H1 (cell line): ENCODE results near the gene CDC42SE2. TPM values are rescaled to one million over a fixed set of nuclear protein-coding genes. Genes with fewer than 3 reads are reported as not detected.

Experiments used
- CTCF ChIA-PET: fragments of 300-600 bp; sonication (Branson Sonifier 250); formaldehyde crosslinking; loops from one replicate; lab custom pipeline; 2021; ENCODE audit not compliant: partially characterized antibody; lab: Charles Lee
- POLR2A ChIA-PET: fragments of 300-600 bp; sonication (Branson Sonifier 250); formaldehyde crosslinking; loops from one replicate; lab custom pipeline; 2021; ENCODE audit warnings: inconsistent platforms; ENCODE audit not compliant: partially characterized antibody; lab: Charles Lee
- DNase-seq, 2 experiments: peaks; one replicate each; pipeline versions ENCODE4 v3.0.0 to v3.0.0-alpha.2; 2010 to 2022; ENCODE audit warnings: low spot score in 2 of 2, low read depth in 1 of 2, mixed read lengths in 1 of 2
- FAIRE-seq: peaks from 2 replicates; lab custom pipeline; 2011; peaks lifted over from hg19 to GRCh38; lab: Jason Lieb, UNC
- H2AFZ ChIP-seq: 2 replicates; pipeline ENCODE4 v1.8.1; 2012; ENCODE audit warnings: low read length, inconsistent platforms
- H2AK5ac ChIP-seq: 2 replicates; pipeline ENCODE4 v1.6.1; 2013; ENCODE audit warnings: low read depth, low read length
- H2BK120ac ChIP-seq: replicated peaks from 2 replicates; pipeline ENCODE3; 2013; ENCODE audit warnings: low read depth, low read length, inconsistent platforms
- H2BK12ac ChIP-seq: 2 replicates; pipeline ENCODE4 v1.6.1; 2013; ENCODE audit warnings: low read depth, low read length
- H2BK15ac ChIP-seq: 2 replicates; pipeline ENCODE4 v1.6.1; 2013; ENCODE audit warnings: low read length
- H2BK20ac ChIP-seq: 2 replicates; pipeline ENCODE4 v1.6.1; 2013; ENCODE audit warnings: low read length
- H2BK5ac ChIP-seq: 2 replicates; pipeline ENCODE4 v1.6.1; 2013; ENCODE audit warnings: low read depth, low read length
- H3K14ac ChIP-seq: 2 replicates; pipeline ENCODE4 v1.6.1; 2013; ENCODE audit warnings: inconsistent platforms; ENCODE audit not compliant: insufficient read length
- H3K18ac ChIP-seq: 2 replicates; pipeline ENCODE4 v1.6.1; 2013; ENCODE audit warnings: low read length; ENCODE audit errors: extremely low read depth
- H3K23ac ChIP-seq: 2 replicates; pipeline ENCODE4 v1.6.1; 2013; ENCODE audit warnings: inconsistent platforms; ENCODE audit not compliant: insufficient read length
- H3K23me2 ChIP-seq: 2 replicates; pipeline ENCODE4 v1.6.1; 2013; ENCODE audit warnings: low read depth, low read length
- H3K27ac ChIP-seq: 2 replicates; pipeline ENCODE4 v1.6.1; 2011; ENCODE audit warnings: low read depth, low read length, inconsistent platforms
- H3K27me3 ChIP-seq, 4 experiments: replicated peaks in 1 of 4; 1 replicate in 1 of 4; 2 replicates in 3 of 4; pipeline versions ENCODE4 v1.6.1 to v1.8.1; 2011 to 2013; ENCODE audit warnings: low read length in 3 of 4, mild to moderate bottlenecking in 3 of 4, inconsistent platforms in 2 of 4, mixed read lengths in 2 of 4, moderate library complexity in 1 of 4; ENCODE audit not compliant: control insufficient read depth in 3 of 4, insufficient read depth in 3 of 4; ENCODE audit errors: extremely low read depth in 1 of 4
- H3K36me3 ChIP-seq, 4 experiments: 2 replicates each; pipeline versions ENCODE4 v1.6.1 to v1.8.1; 2011 to 2013; ENCODE audit warnings: mild to moderate bottlenecking in 4 of 4, low read length in 3 of 4, moderate library complexity in 2 of 4, control low read depth in 1 of 4, inconsistent platforms in 1 of 4; ENCODE audit not compliant: insufficient read depth in 4 of 4, control insufficient read depth in 2 of 4
- H3K4ac ChIP-seq: replicated peaks from 2 replicates; pipeline ENCODE3; 2013; ENCODE audit warnings: low read length, low read depth, mixed read lengths, inconsistent platforms; ENCODE audit not compliant: insufficient read length
- H3K4me1 ChIP-seq, 4 experiments: replicated peaks in 1 of 4; 1 replicate in 1 of 4; 2 replicates in 3 of 4; pipeline versions ENCODE4 v1.6.1 to v1.8.1; 2011 to 2013; ENCODE audit warnings: low read length in 3 of 4, inconsistent platforms in 2 of 4, mixed read lengths in 1 of 4; ENCODE audit not compliant: insufficient read depth in 4 of 4, control insufficient read depth in 3 of 4
- H3K4me2 ChIP-seq, 2 experiments: 2 replicates each; pipeline versions ENCODE4 v1.6.1 to v1.8.1; 2011 to 2013; ENCODE audit warnings: low read depth in 2 of 2, low read length in 2 of 2, control low read depth in 1 of 2, inconsistent platforms in 1 of 2, mild to moderate bottlenecking in 1 of 2; ENCODE audit not compliant: insufficient read depth in 1 of 2
- H3K4me3 ChIP-seq, 4 experiments: fragments of 200-600, 300-600 bp in 1 of 4; sonication (generic), shearing (Covaris generic), sonication (Bioruptor Twin) in 1 of 4; 2 replicates each; pipeline versions ENCODE4 v1.5.1 to v1.8.1; 2011 to 2016; ENCODE audit warnings: low read length in 4 of 4, low read depth in 3 of 4, control low read depth in 2 of 4, inconsistent platforms in 2 of 4, mild to moderate bottlenecking in 2 of 4, mixed read lengths in 1 of 4, moderate library complexity in 1 of 4; ENCODE audit not compliant: insufficient read depth in 2 of 4; ENCODE audit errors: extremely low read depth in 1 of 4
- H3K56ac ChIP-seq: replicated peaks from 2 replicates; pipeline ENCODE3; 2013; ENCODE audit warnings: low read depth, mild to moderate bottlenecking, mixed read lengths, low read length, inconsistent platforms; ENCODE audit not compliant: insufficient read length
- H3K79me1 ChIP-seq: 2 replicates; pipeline ENCODE4 v1.6.1; 2013; ENCODE audit warnings: low read depth, low read length, control low read depth
- H3K79me2 ChIP-seq, 2 experiments: 2 replicates each; pipeline versions ENCODE4 v1.6.1 to v1.8.1; 2012 to 2013; ENCODE audit warnings: low read length in 2 of 2, mild to moderate bottlenecking in 2 of 2, inconsistent platforms in 1 of 2; ENCODE audit not compliant: insufficient read depth in 2 of 2, control insufficient read depth in 1 of 2
- H3K9ac ChIP-seq, 4 experiments: replicated peaks in 1 of 4; 1 replicate in 1 of 4; 2 replicates in 3 of 4; pipeline versions ENCODE4 v1.6.1 to v1.8.1; 2011 to 2013; ENCODE audit warnings: low read depth in 3 of 4, low read length in 3 of 4, control low read depth in 2 of 4, mild to moderate bottlenecking in 2 of 4, moderate library complexity in 2 of 4, inconsistent platforms in 1 of 4; ENCODE audit errors: extremely low read depth in 1 of 4
- H3K9me3 ChIP-seq, 2 experiments: 2 replicates each; pipeline versions ENCODE4 v1.6.1 to v1.8.1; 2012 to 2013; ENCODE audit warnings: mild to moderate bottlenecking in 2 of 2, moderate library complexity in 2 of 2, control low read depth in 1 of 2, inconsistent platforms in 1 of 2, low read depth in 1 of 2, low read length in 1 of 2, mixed read lengths in 1 of 2; ENCODE audit not compliant: insufficient read depth in 2 of 2
- H4K20me1 ChIP-seq, 2 experiments: replicated peaks in 1 of 2; 2 replicates each; pipeline versions ENCODE3 to v1.8.1; 2011 to 2013; ENCODE audit warnings: inconsistent platforms in 2 of 2, low read length in 2 of 2, mild to moderate bottlenecking in 1 of 2; ENCODE audit not compliant: insufficient read depth in 2 of 2, control insufficient read depth in 1 of 2
- H4K5ac ChIP-seq: 2 replicates; pipeline ENCODE4 v1.6.1; 2013; ENCODE audit warnings: low read length, low read depth, mixed read lengths, inconsistent platforms; ENCODE audit not compliant: insufficient read length
- H4K8ac ChIP-seq: 2 replicates; pipeline ENCODE4 v1.8.0; 2013; ENCODE audit warnings: mild to moderate bottlenecking, moderate library complexity, low read length, inconsistent platforms; ENCODE audit not compliant: insufficient read depth; ENCODE audit errors: extremely low read depth
- H4K91ac ChIP-seq: replicated peaks from 2 replicates; pipeline ENCODE3; 2013; ENCODE audit warnings: low read length, mixed read lengths, inconsistent platforms; ENCODE audit not compliant: insufficient read length
- CHD2 ChIP-seq: IDR thresholded peaks from 2 replicates; pipeline ENCODE4 v1.6.1; 2012; ENCODE audit warnings: low read length, improper control_type of control experiment
- RBBP5 ChIP-seq: IDR thresholded peaks from 2 replicates; pipeline ENCODE4 v1.7.1; 2012; ENCODE audit warnings: low read depth, mild to moderate bottlenecking, inconsistent platforms, low read length, moderate library complexity, borderline replicate concordance
- WGBS, 2 experiments: shearing (Covaris generic) in 1 of 2; methylation state at CpG; one replicate each; pipeline versions ENCODE4 v1.1.6 to v1.1.7; 2013 to 2015; ENCODE audit warnings: low lambda C conversion rate in 2 of 2, mixed read lengths in 2 of 2, inconsistent platforms in 1 of 2, low coverage in 1 of 2, missing lambda C conversion rate in 1 of 2; ENCODE audit not compliant: insufficient replicate concordance in 2 of 2, insufficient coverage in 1 of 2, insufficient read length in 1 of 2; ENCODE audit errors: extremely low coverage in 1 of 2, missing lambda C conversion rate in 1 of 2; 5-methylcytosine and 5-hydroxymethylcytosine counted together
- polyA plus RNA-seq, 7 experiments: library from polyadenylated mRNA; depleted of rRNA in 3 of 7; stranded (reverse) in 5 of 7; unstranded in 2 of 7; fragments of >200 nt in 5 of 7; fragments of 200-250 nt in 2 of 7; gene quantifications; 1 replicate in 5 of 7; 2 replicates in 1 of 7; 4 replicates in 1 of 7; pipeline versions ENCODE4 v1.2.1 to v1.2.3, GENCODE V29; 2011 to 2013; ENCODE audit warnings: missing spikeins in 2 of 7, mixed read lengths in 2 of 7
- total RNA-seq: library from RNA; stranded (reverse); fragmentation: NEBNext Ultra II Directional; extraction: Animal tissue kit (Norgen Biotek cat#: 25700); gene quantifications from 2 replicates; pipeline ENCODE4 v1.2.1, GENCODE V29; 2021

The CDC42SE2 gene
- total and polyA plus RNA-seq, 2 of the 8 experiments (the other 6 are each of a cell fraction or from before 2014, with no cell fraction given) = 16.7 to 30.8 TPM

GRCh38 chr5:131418846-131419245 is 155.0 kb downstream of the CDC42SE2 start:
- Histone ChIP-seq H3K79me1 (no peaks in the 10 kb centered on the region), H2BK15ac (no peak overlapping the region), H2BK120ac (no peak overlapping the region), H3K23ac (no peak overlapping the region), H4K8ac (no peak overlapping the region), H3K23me2 (no peaks in the 10 kb centered on the region), H3K4me3 (no peak overlapping the region), H3K79me2 (no peaks in the 10 kb centered on the region)
- CTCF ChIA-PET = interaction anchor here (0.7 to 1.8 kb wide), 4 partner anchors 10 to 591 kb away, joined by 3 to 6 read pairs (median 3); no protein-coding TSS in a partner anchor
- WGBS, 2 experiments = 92% methylated on average over 7 of the region's 7 CpGs; no CpG with 5 or more reads in 1 of the 2 experiments
- TF ChIP-seq RBBP5 (no peak), CHD2 (no peak)
- TF ChIP-seq, all 59 proteins: peak for 0
- Histone ChIP-seq H3K4me1 (no peaks in the 10 kb centered on the region), H3K14ac (no peak overlapping the region), H4K20me1 (no peaks in the 10 kb centered on the region), H4K91ac (no peak overlapping the region), H3K36me3 (peaks cover 0 to 8% (median under 1%) of the 10 kb centered on the region in 4 experiments; a peak in 3 of 8 replicates), H2BK5ac (no peak overlapping the region), H3K9ac (no peak overlapping the region), H2BK12ac (no peak overlapping the region), H2BK20ac (no peak overlapping the region), H4K5ac (no peak overlapping the region), H3K9me3 (no peaks in the 10 kb centered on the region), H3K56ac (no peak overlapping the region), H3K4ac (no peak overlapping the region), H3K18ac (no peak overlapping the region), H2AK5ac (no peak overlapping the region), H3K27me3 (no peaks in the 10 kb centered on the region), H3K4me2 (no peak overlapping the region), H3K27ac (no peak overlapping the region), H2AFZ (no peak overlapping the region)
- POLR2A ChIA-PET = no interaction called here
- FAIRE-seq (no peak), DNase-seq (no peak)
